SK-N-MC (cell line): ENCODE data around the gene PDE1C.

ENCODE experiments used
- EZH2 ChIP-seq: fragments of 200-600 bp; sonication (generic); IDR thresholded peaks from one replicate; pipeline ENCODE4 v1.6.1; 2017; ENCODE audit warnings: antibody characterized with exemption
- FOXP2 ChIP-seq: optimal IDR thresholded peaks from 2 replicates; pipeline ENCODE3; 2011; ENCODE audit warnings: mild to moderate bottlenecking, moderate library complexity; ENCODE audit not compliant: insufficient read depth; ENCODE audit errors: extremely low read length, control extremely low read depth
- POLR2AphosphoS5 ChIP-seq: IDR thresholded peaks from 2 replicates; pipeline ENCODE4 v1.6.1; 2012; ENCODE audit warnings: mild to moderate bottlenecking, low read depth, low read length, borderline replicate concordance

- TF ChIP-seq EZH2 (no peak), POLR2AphosphoS5 (no peak), FOXP2 (no peak)
These were observed 306.7 kb downstream of the PDE1C start for GRCh38 chr7:31763548-31763947.
